Fibroblast of skin of left biceps (primary cell): ENCODE data around the gene ARL4A.
"Not testable (repeated sequence)": the region's sequence is repeated elsewhere in the genome, so short reads cannot be mapped to it uniquely, and the experiment has no call there.

Experiments used
- DNase-seq, 2 experiments: peaks; one replicate each; pipeline ENCODE4 v3.0.0-alpha.2; 2013; ENCODE audit warnings: low read depth in 2 of 2

ARL4A gene

GRCh38 chr7:12686891-12687717 lies at the start of gene ARL4A:
Gene ARL4A (plus strand): TSS chr7:12687633. CDS start chr7:12688255, 622 bp downstream.
- DNase-seq: peak; percentile 87 to 89

- no peak for DNase-seq
Observed at GRCh38 chr7:12637819-12638592, 49.4 kb upstream of the ARL4A start.

GRCh38 chr7:12638851-12639456 lies 48.5 kb upstream of the ARL4A start:
- no peak for DNase-seq

GRCh38 chr7:12640299-12641096 lies 46.9 kb upstream of the ARL4A start:
- DNase-seq: no peak

GRCh38 chr7:12641196-12641595 lies 46.2 kb upstream of the ARL4A start:
- no peak for DNase-seq

GRCh38 chr7:12642508-12642907 lies 44.9 kb upstream of the ARL4A start:
- no peak for DNase-seq

GRCh38 chr7:12643001-12643643 lies 44.3 kb upstream of the ARL4A start:
- no peak for DNase-seq

GRCh38 chr7:12643644-12644043 lies 43.8 kb upstream of the ARL4A start:
- no peak for DNase-seq

GRCh38 chr7:12645212-12645611 lies 42.2 kb upstream of the ARL4A start:
- not testable (repeated sequence) for DNase-seq

GRCh38 chr7:12646139-12646538 lies 41.3 kb upstream of the ARL4A start:
- DNase-seq: no peak

- no peak for DNase-seq
Observed at GRCh38 chr7:12647364-12648219, 39.8 kb upstream of the ARL4A start.

GRCh38 chr7:12648704-12649261 lies 38.6 kb upstream of the ARL4A start:
- DNase-seq: no peak

GRCh38 chr7:12649348-12649747 lies 38.1 kb upstream of the ARL4A start:
- DNase-seq: no peak

- no peak for DNase-seq
Observed at GRCh38 chr7:12650080-12650479, 37.4 kb upstream of the ARL4A start.

- no peak for DNase-seq
Observed at GRCh38 chr7:12653110-12653509, 34.3 kb upstream of the ARL4A start.

- DNase-seq: no peak
Observed at GRCh38 chr7:12653518-12653917, 33.9 kb upstream of the ARL4A start.

- DNase-seq: no peak
Observed at GRCh38 chr7:12655161-12655560, 32.3 kb upstream of the ARL4A start.

GRCh38 chr7:12660423-12660822 lies 27.0 kb upstream of the ARL4A start:
- DNase-seq: peak; percentile 46 to 48

GRCh38 chr7:12660986-12661385 lies 26.4 kb upstream of the ARL4A start:
- not testable (repeated sequence) for DNase-seq

- no peak for DNase-seq
Observed at GRCh38 chr7:12661581-12661980, 25.9 kb upstream of the ARL4A start.
